ENCODE results near the gene VTI1A. TPM values are rescaled to one million over a fixed set of nuclear protein-coding genes. Genes with fewer than 3 reads are reported as not detected.

VTI1A gene
- total RNA-seq, 2 donors from 2014 or later = 53.3 to 57.5 TPM

DNA sequence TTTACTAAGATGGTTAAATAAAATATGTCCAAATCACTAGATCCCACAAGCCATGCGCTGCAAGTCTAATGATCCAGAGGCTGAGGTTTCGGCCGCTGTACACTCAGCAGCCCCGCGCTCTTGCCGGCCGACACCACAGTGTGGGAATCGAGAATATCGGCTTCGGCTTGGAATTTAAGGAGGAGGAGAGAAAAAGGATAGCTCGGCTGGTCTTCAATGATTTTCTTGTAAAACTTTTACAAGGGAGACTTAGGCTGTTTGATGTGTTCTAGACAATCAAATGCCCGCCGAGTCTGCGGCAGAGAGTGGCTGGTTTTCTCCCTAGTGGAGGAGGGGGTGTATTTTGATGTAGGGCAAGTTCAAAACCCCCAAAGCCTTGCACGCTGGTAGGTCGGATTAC, 384.8 kb downstream of the VTI1A start:
- Histone ChIP-seq H3K4me3 (no peak overlapping the region), H3K27ac (no peak overlapping the region), H3K36me3 (no peaks in the 10 kb centered on the region), H3K4me1 (replicated peaks) (no peaks in the 10 kb centered on the region), H3K27me3 (replicated peaks; ENCODE audit: insufficient read depth) (no peaks in the 10 kb centered on the region), H3K9me3 (no peaks in the 10 kb centered on the region)
- TF ChIP-seq CTCF (IDR thresholded peaks at IDR 0.05) (no peak), POLR2AphosphoS5 (IDR thresholded peaks at IDR 0.05) (no peak), POLR2A (IDR thresholded peaks at IDR 0.05) (no peak)
- DNase-seq (ENCODE audit: low spot score) = no peak
- intact Hi-C loops (cut with DNase I) = loop anchor here (10.0 kb wide), 1 partner anchor 293 kb away; no protein-coding TSS in a partner anchor
- 23% methylated on average over 16 of the region's 16 CpGs for WGBS

- H3K4me3 ChIP-seq = no peak overlapping the region
- no peaks in the 10 kb centered on the region for H3K27me3 ChIP-seq (replicated peaks; ENCODE audit: insufficient read depth)
- no peaks in the 10 kb centered on the region for H3K4me1 ChIP-seq (replicated peaks)
- TF ChIP-seq POLR2A (IDR thresholded peaks at IDR 0.05) (no peak), CTCF (IDR thresholded peaks at IDR 0.05) (no peak), POLR2AphosphoS5 (IDR thresholded peaks at IDR 0.05) (no peak)
- H3K9me3 ChIP-seq = no peaks in the 10 kb centered on the region
- 68% methylated on average over 7 of the region's 7 CpGs for WGBS
- no peaks in the 10 kb centered on the region for H3K36me3 ChIP-seq
- no peak for DNase-seq (ENCODE audit: low spot score)
- H3K27ac ChIP-seq = no peak overlapping the region
- intact Hi-C loops (cut with DNase I) = loop anchor here (10.0 kb wide), 1 partner anchor 292 kb away; no protein-coding TSS in a partner anchor
Measured at GRCh38 chr10:112832361-112832878, 385.4 kb downstream of the VTI1A start.

DNA sequence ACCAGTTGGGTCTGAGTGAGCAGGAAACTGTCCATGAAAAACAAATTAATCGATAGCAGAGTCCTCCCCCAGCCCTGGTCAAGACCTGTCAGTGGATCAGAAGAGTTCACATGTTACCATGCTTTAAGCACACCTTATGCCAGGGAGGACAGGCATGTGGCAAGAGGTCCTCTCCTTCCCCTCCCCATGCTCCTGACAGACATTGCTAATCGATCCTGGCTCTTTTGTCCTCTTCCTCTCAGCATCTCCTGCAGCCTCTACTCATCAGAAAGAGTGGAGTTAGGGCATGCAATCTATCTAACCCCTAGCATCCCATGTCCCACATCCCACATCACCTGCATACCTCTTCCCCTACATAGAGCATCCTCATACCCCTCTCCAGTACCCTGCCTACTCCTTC, 385.9 kb downstream of the VTI1A start:
- no peak for TF ChIP-seq CTCF (IDR thresholded peaks at IDR 0.05)
- no peak for TF ChIP-seq POLR2A (IDR thresholded peaks at IDR 0.05)
- TF ChIP-seq POLR2AphosphoS5 (IDR thresholded peaks at IDR 0.05) = no peak
- H3K4me3 ChIP-seq = no peak overlapping the region
- no peaks in the 10 kb centered on the region for H3K4me1 ChIP-seq (replicated peaks)
- no peaks in the 10 kb centered on the region for H3K9me3 ChIP-seq
- WGBS = 98% methylated on average over 2 of the region's 2 CpGs
- intact Hi-C loops (cut with DNase I) = loop anchor here (10.0 kb wide), 1 partner anchor 292 kb away; no protein-coding TSS in a partner anchor
- no peak overlapping the region for H3K27ac ChIP-seq
- H3K27me3 ChIP-seq (replicated peaks; ENCODE audit: insufficient read depth) = no peaks in the 10 kb centered on the region
- DNase-seq (ENCODE audit: low spot score) = no peak
- H3K36me3 ChIP-seq = no peaks in the 10 kb centered on the region

- TF ChIP-seq POLR2A (IDR thresholded peaks at IDR 0.05) (no peak), CTCF (IDR thresholded peaks at IDR 0.05) (no peak), POLR2AphosphoS5 (IDR thresholded peaks at IDR 0.05) (no peak)
- Histone ChIP-seq H3K9me3 (no peaks in the 10 kb centered on the region), H3K4me3 (no peak overlapping the region), H3K36me3 (no peaks in the 10 kb centered on the region), H3K27ac (no peak overlapping the region), H3K4me1 (replicated peaks) (no peaks in the 10 kb centered on the region), H3K27me3 (replicated peaks; ENCODE audit: insufficient read depth) (no peaks in the 10 kb centered on the region)
- WGBS = 88% methylated on average over 8 of the region's 8 CpGs
- intact Hi-C loops (cut with DNase I) = loop anchor here (10.0 kb wide), 1 partner anchor 290 kb away; no protein-coding TSS in a partner anchor
- no peak for DNase-seq (ENCODE audit: low spot score)
Measured at GRCh38 chr10:112834751-112835181, 387.8 kb downstream of the VTI1A start.

GRCh38 chr10:112835217-112835715, 388.3 kb downstream of the VTI1A start:
- DNase-seq (ENCODE audit: low spot score) = no peak
- TF ChIP-seq CTCF (IDR thresholded peaks at IDR 0.05) (no peak), POLR2AphosphoS5 (IDR thresholded peaks at IDR 0.05) (no peak), POLR2A (IDR thresholded peaks at IDR 0.05) (no peak)
- H3K27me3 ChIP-seq (replicated peaks; ENCODE audit: insufficient read depth) = no peaks in the 10 kb centered on the region
- 66% methylated on average over 11 of the region's 11 CpGs for WGBS
- no peak overlapping the region for H3K27ac ChIP-seq
- H3K36me3 ChIP-seq = no peaks in the 10 kb centered on the region
- H3K9me3 ChIP-seq = no peaks in the 10 kb centered on the region
- H3K4me1 ChIP-seq (replicated peaks) = no peaks in the 10 kb centered on the region
- H3K4me3 ChIP-seq = no peak overlapping the region
- intact Hi-C loops (cut with DNase I) = loop anchor here (10.0 kb wide), 1 partner anchor 290 kb away; no protein-coding TSS in a partner anchor
